Measurements from ENCODE around the gene CRY1.
"Not testable (repeated sequence)": the region's sequence is repeated elsewhere in the genome, so short reads cannot be mapped to it uniquely, and the experiment has no call there.

The CRY1 gene

DNA sequence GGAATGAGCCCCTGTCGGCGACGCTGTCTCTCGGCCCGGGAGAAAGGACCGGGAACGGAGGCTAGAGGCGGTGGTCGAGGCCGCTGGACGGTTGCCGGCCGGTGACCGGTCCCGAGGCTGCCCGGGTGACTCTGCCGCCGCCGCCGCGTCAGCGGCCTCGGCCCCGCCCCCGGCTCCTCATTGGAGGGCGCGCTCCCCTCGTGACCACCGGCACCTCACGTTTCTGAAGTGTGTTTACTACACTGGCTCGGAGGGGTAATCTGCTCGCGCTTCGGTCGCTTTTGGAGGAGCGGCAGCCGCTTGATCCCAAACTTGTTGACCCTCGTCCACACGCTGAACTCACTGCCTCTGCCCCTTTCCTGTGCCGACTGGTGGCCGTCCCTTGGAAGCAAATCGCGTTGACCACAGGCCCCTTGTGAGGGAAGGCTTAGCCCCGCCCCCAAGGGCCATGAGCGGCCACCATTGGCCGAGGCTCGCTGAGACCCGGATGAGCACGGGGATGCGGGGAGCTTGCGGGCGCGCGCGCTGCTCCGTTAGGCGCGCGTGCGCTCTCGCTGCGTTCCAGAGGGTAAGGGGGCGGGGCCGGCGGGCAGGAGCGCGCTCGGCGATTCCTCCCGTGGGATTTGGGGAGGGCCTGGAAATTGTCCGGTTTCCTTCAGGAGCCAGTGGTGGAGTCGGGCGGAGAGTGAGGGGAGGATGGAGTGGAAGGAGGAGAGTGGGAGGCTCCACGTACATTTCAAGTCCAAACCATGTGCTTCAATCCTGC, at the start of gene CRY1:
CRY1 (minus strand) TSS at position 133 of the 766 bp plus-strand sequence. CDS start 588 bp downstream, outside the sequence.
- peak; percentile 55 for DNase-seq

DNA sequence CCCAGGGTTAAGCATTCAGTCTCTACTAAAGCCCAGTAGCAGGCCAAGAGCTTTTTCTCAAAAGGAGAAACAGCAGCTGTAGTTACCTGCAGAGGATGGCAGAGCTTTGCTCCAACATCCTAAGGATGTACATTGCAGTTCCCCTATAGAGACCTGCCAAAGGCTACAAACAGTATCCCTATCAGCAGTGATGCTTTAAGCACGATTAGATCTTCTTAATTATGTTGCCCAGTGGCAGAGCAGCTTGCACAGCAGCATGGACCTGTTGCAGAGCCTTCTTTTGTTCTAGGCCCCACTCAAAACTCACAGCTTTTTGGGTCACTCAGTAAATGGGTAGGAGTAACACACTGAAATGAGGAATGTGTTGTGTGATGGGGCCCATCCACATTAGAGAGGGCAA, 46.4 kb upstream of the CRY1 start:
- DNase-seq: no peak

DNA sequence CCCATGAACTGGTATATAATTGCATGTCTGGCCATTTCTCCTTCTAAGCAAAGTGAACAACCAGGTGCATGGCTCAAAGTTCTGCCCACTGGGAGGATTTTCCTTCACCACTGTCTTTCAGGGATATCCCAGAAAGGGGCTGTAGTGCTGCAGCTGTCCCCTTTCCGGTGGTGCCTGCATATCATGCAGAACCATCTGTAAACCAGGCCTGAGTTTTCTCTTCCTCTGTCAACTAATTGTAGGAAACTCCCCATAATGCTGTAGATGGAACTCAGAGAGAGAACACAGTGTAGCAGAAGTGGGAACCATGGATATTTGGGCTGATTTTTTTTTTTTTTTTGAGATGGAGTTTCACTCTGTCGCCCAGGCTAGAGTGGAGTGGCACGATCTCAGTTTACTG, 45.6 kb upstream of the CRY1 start:
- no peak for DNase-seq

DNA sequence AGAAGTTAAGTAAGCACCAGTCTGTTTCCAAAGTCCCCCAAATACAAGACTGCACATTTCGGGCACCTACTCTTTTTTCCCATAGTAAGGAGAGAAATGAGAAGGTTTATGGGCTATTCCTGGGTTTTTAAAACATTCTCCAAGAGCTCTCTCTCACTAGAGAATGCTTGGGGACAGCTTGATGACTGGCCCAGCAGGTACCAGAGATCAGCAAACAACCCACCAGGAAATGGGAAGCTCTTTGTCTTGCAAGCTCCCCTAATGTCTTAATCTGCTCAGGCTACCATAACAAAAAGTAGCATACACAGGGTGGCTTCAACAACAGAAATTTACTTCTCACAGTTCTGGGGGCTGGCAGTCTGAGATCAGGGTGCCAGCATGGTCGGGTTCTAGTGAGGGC, 41.8 kb upstream of the CRY1 start:
- DNase-seq: no peak

DNA sequence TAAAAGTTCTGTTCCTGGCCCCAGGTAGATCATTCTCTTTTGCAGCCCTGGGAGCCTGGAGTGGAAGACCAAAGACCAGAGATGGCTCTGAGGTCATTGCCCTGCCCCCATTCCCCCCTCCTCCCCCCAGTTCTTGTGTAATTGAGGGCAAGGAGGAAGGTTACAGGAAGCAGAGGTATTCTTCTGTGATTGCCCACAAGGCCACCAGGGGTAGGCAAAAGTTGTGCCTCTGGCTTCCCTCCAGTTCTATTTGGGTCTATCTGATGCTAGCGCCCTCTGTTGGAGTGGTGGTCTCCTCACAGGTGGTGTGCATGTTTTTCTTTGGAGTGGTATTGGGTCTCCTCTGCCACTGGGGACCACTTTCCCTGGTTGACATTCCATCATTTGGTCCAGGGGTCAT, 41.2 kb upstream of the CRY1 start:
- no peak for DNase-seq

DNA sequence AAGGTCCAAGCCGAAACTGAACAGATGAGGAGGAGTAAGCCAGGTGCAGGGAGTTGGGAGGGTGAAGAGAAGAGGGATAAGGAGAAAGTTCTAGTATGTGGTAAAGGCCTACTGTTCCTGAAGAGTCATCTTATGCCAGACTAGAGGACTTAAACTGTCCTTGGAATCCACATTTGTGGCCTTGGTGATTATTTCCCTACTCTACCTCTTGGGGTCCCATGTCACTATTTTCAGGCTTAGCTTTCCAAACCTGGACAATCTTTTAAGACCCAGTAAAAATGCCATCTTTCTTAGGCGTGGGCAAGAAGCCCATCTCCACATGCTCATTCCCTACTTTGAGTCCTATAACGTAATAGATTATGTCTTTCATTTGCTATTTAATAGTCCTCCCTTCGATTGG, 40.1 kb upstream of the CRY1 start:
- no peak for DNase-seq

DNA sequence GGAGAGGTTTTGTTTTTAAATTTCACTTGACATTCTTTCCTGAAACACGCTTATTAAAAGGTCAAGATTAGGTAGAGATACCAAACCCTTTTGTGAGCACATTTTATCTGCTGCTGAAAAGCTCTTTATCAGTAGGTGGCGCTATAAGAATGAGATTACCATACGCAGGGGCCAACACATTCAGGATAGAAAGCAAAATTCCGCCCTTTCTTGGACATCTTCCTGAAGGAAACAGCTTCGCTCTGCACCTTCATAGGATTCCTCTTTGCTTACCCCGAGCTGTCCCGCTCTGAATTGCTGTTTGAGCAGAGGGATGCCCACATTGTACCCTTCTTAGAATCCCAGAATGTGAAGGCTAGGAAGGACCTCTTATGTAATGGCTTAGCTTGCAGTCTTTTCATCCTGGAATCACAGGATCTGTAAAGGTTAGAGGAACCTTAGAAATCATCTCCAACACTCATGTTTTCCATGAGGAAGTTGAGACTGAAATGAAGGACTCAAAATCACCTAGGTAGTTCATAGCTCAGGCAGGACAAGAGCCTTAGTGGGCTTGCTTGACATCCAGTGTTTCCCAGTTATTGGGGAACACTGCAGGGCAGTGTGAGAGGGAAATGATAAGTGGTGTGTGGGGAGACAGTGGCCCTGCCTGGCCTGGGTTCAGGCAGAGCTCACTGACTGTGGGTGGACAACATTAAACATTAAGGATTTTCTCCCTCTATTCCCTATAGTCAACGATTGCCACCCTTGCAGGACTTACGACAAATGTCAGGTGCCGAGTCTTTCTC, 38.7 kb upstream of the CRY1 start:
- peak; percentile 81 for DNase-seq

DNA sequence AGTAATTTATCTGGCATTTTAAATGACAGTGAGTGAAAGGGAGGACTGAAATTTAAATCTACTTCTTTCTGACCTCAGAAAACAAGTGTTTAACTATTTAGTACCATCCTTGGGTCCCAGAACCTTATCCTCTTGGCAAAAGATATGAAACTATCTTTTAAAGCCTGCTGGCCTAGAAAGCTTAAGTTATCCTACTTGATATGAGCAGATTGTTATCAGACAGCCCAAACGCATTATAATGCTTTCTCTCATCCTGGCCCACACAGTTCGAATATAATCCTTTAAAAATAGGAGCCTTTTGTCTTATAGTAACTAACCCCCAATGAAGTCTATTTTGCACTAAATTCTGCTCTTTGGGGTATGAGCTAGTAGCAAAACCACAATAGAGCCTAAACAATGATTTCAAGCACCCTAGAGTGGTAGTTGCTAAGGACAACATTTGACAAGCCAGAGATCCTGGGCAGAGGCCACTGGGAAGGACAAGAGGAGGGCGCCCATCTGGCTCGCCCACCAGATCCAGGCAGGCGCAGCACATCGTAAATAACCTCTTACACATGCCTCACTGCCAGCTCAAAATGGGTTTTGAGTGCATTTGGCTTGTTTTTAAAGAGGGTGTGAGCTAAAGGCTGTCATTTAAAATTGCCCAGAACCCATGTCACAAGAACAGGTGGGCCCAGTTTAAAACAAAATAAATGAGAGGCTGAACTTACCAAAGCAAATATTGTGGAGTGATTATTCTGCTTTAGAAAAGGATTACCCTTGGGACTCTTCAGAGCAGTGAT, 37.7 kb upstream of the CRY1 start:
- DNase-seq: peak; percentile 81

DNA sequence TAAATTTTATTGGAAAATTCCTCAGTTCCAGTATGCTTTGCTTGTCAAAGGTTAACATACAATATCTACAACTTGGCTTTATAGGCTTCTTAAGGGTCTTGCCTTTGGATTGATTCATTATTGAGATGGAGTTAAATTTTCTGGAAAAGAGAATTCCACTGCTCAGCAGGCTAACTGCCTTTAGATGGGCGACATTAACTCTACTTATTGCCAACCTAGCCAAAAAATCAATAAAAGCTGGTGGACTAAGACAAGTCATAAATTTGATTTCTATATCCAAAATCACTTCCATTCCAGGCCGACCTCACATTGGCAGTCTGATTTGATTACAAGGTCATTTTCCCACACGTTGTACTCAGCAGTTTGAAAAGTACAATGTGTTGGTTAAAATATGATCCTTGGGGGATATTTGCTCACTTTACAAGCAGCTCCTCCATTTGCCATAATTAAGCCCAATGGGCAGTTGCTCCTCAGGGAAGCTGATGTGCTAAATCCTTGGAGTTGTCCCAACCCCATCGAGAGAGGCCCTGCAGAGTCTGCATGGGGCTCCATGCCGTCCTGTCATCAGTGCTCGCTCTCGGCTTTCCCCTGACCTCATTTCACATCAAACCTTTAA, 36.1 kb upstream of the CRY1 start:
- no peak for DNase-seq

DNA sequence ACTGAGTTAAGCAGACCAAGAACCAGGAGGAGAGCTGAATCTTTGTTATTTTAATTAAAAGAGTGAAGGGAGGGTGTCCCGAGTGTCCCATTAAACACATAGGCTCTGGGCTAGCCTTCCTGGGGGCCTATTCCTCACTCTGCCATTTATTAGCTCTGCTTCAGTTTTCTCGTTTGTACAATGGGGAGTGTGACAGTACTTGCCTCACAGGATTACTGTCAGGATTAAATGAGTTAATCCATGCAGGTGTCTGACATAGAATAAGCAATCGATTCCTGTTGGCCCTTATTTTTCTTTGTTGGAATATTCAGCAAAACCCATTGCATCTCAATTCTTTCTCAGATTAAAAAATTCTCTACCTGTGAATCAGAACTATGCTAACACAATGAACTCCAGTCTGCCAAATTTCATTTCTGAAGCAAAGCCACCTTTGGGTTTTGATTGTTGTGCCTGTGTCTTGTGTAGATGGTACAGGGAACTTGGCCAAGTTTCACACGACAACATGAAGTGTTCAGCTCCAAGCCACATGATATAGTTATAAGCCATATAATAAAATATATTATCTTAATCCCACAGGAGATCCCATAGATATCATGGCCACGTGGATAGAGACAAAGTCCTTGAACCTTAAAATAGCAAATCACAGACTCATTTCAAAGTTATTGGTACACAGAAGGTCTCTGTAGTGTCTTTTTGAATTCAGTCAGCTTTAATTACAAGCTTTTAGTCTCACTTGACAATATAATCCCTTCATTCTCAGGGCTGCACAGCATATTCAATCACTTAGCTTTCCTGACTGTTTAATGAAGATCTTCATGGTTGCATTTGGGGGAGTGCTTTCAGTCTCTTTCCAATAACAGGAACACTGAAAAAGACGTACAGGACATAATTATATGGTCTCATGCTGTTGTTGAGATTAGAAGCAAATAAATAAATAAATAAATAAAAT, 34.4 kb upstream of the CRY1 start:
- no peak for DNase-seq

DNA sequence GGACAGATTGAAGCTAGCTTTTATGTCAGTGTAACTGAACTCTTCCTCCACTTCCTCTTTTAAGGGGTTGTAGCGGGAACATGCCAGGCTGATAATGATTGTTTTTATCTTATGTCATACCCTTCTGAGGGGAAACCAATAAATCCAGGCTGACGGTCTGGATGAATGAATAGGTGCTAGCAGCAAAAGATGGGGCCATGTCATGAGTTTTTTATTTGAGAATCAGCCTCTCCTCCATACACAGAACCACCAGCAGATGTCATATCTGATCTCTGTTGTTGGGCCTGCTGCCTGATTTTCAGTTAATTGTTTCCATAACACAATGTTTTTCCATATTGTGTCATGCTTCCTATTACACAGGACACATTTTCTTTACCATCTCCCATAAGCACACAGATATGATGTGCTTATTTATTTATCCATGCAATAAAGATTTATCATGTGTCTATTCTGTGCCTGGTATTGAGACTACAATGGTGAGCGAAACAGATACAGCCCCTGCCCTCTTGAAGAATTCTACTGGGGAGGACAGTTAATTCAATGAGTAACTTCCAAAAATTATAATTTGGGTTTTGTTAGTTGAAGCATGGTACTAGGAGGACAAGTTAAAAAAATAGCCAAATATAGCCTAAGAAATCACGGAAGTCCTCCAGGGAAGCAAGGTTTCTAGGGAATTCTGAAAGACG, 33.6 kb upstream of the CRY1 start:
- DNase-seq: peak; percentile 60

DNA sequence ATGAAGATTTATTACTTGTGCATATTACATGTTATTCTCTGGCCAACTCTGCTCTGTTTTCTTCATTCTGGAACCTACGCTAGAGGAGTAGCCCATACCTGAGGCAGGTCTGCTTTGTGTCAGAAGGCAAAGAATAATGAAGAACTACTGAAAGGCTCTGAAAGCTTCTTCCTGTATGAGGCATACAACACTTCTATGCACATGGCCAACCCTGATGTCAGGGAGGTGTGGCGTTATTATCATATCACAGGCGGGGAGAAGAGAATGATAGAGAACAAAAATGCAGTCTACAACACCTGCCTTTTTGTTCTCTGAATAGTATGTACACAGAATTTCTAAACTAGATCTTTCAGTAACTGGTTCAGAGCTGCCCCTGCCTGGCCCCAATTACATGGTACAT, 32.5 kb upstream of the CRY1 start:
- no peak for DNase-seq

DNA sequence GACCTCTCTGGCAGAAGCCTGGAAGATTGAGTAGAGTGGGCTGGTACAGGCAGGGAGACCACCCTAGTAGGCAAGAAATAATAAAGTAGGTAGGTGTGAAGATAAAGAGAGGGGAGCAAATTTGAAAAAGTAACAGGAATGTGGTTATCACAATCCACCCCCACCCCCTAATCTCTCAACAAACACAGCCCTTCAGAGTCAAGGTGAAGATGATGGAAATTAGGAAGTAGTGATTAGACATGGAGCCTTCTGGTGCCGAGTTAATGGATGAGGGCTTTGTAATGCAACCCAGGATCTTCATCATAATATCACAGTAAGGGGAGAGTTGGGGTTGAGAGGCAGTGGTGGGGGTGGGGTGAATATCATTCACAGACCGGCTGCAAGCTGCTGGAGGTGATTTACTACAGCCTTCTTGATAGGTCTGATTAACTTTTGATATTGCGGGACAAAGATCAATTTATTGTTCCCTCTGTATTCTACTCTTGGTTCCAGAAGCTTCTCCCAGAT, 29.2 kb upstream of the CRY1 start:
- no peak for DNase-seq

DNA sequence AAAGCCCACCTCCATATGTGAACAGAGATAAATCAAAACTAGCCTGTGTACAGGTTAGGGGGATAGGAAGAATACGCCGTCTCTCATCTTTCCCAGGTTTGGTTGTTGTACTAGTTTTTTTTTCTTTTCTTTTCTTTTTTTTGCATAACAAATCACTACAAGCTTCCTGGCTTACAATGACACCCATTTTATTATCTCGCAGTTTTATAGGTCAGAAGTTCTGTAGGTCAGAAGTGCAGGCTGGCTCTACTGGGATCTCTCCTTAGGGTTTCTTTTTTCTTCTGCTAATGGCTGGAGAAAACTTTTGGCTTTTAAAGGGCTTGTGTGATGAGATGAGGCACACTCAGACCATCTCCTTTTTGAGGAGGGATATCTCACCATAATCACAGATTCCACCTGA, 25.7 kb upstream of the CRY1 start:
- DNase-seq: no peak

DNA sequence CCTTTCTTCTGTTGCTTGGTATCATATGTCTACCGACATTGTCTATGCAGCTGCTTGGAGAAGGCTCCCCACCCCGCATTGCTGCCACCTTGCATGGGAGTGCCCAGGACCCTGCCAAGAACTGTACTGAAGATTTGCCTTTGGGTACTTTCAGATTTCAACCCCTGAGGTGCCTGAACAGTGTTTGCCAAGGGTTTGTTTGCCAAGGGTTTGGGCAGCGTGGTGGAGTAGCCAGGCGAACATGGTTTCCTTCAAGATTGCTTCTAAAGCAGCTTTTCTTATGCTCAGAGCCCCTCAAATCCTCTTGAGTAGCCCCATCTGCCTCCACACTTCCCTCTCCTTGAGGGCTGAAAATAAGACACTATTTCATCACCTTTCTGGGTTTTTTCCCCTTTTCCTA, 25.3 kb upstream of the CRY1 start:
- no peak for DNase-seq

DNA sequence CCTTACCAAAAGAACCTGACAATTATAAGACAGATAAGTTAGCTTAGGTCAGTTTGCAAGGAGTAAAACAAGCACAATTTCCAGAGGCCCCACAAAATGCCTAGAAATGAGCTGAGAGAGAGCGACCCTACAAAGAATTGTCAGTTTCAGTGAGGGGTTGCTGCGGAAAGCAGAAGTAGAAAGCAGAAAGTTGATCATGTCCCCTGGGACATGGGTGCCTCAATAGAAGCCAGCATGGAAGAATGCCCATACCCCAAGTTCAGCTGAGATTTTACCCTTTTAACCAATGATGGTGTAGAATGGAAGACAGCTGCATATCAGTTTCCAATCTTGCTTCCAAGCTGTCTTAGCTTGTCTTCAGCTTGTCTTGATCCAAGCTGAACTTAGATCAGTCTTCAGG, 21.8 kb upstream of the CRY1 start:
- DNase-seq: no peak

DNA sequence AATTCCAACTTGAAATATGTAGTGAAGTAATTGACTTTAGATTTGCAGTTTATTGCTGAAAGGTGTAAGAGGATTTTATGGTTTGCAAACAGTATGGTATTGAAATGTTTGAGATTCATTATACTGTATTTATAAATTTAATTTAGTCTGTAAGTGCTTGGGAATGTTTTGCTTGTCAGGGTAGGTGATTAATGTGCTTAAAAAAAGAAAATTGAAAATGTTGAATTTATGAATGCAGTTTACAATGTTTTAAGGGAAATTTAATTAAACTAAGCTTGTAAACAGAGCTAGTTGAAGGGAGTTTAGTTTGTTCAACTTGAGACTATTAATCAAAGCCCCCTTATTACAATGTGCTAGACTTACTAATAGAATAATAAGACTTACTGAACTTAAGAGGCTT, 18.0 kb upstream of the CRY1 start:
- DNase-seq: no peak

DNA sequence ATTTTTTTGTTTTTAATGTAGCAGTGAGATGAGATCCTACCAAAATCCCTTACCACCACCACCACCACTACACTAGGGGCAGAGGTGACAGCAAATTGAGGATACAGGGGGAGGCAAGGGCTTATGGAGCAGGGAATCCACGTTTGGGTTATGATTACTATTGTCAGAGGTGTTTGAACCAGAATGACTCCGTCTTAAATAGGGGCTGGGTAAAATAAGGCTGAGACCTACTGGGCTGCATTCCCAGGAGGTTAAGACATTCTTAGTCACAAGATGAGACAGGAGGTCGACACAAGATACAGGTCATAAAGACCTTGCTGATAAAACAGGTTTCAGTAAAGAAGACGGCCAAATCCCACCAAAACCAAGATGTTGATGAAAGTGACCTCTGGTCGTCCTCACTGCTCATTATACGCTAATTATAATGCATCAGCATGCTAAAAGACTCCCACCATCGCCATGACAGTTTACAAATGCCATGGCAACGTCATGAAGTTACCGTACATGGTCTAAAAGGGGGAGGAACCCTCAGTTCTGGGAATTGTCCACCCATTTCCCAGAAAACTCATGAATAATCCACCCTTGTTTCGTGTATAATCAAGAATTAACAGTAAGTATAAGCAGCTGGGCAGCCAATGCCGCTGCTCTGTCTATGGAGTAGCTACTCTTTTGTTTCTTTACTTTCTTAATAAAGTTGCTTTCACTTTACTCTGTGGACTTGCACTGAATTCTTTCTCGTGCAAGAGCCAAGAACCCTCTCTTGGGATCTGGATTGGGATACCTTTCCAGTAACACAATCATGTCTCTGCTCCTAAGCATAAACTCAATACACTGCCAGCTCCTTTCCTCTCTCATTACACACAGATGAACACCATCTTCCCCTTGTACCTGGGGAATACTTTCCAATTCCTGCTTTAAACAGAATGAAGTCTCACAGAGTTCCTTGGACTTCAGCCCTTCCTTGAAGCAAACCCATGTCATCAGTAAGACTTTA, 16.7 kb upstream of the CRY1 start:
- no peak for DNase-seq

DNA sequence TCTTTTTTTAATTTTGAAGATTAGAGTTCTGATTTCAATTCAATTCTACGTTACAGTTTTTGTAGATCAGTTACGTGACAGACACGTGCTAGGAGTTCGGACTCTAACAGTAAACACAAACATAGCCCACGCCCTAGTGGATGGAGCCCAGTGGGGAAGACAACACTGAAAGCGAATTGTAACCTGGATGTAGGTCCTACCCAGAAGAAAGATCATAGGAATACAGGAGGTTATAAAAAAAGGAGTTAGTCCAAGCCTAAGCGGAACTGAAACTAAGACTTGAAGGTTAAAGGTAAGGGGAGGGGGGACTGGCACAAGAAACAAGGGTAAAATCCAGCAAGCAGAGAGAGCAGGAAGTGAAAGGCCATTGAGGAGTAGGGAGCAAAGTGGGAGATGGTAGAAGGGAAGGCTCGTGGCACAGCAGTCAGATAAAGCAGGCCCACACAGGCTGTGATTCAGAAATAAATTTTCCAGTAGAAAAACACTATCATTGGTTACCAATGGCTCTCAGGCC, 15.7 kb upstream of the CRY1 start:
- DNase-seq: no peak

DNA sequence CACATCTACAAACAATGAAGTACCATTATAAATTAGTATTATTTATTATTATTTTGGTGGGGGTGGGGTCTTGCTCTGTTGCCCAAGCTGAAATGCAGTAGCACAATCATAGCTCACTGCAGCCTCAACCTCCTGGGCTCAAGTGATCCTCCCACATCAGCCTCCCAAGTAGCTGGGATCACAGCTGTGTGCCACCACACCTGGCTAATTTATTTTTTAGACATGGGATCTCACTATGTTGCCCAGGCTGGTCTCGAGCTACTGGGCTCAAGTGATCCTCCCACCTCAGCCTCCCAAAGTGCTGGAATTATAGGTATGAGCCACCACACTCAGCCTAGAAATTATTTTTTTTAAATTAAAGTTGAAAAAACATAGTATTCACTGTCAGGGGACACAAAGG, 15.0 kb upstream of the CRY1 start:
- DNase-seq: not testable (repeated sequence)
